ENCODE data around the gene RASGRF2.
A peak's percentile ranks its signal among the peaks of the same experiment; 100 is the strongest.

The RASGRF2 gene

GRCh38 chr5:81167544-81167943 lies 207.4 kb downstream of the RASGRF2 start:
- no peak for DNase-seq (ENCODE audit: low read depth in 2 of 2)

DNA sequence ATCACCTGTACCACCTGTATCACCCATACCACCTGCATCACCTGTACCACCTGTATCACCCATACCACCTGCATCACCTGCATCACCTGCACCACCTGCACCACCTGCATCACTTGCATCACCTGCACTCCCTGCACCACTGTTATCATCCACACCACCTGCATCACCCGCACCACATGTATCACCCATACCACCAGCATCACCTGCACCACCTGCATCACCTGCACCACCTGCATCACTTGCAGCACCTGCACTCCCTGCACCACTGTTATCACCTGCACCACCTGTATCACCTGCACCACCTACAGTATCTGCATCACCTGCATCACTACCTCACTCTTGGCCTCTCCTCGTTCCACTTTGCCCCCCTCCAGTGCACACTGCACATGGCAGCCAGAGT lies 209.8 kb downstream of the RASGRF2 start:
- no peak for DNase-seq (ENCODE audit: low read depth in 2 of 2)

DNA sequence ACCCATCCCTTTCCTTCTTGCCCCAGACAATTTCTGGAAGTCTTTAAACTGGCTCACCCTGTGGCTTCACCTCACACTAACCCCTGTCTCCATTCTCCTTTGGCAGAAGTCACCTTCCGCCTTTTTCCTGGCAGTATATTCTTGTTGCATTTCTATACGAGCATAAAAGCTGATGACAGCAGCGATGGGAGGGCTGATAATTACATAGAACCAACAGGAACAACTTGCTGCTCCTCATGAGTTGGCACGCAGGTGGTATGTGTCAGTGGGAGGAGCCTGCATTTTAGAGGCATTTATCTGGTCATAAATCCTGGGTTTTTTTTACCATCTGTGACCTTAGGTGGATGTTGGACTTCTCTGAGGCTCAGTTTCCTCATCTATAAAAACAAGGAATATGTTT lies 211.6 kb downstream of the RASGRF2 start:
- DNase-seq (ENCODE audit: low read depth in 2 of 2), result no peak

GRCh38 chr5:81172710-81173109 lies 212.5 kb downstream of the RASGRF2 start:
- DNase-seq (ENCODE audit: low read depth in 2 of 2), result no peak

- no peak for DNase-seq (ENCODE audit: low read depth in 2 of 2)
These were observed 216.9 kb downstream of the RASGRF2 start for GRCh38 chr5:81177061-81177460.

DNA sequence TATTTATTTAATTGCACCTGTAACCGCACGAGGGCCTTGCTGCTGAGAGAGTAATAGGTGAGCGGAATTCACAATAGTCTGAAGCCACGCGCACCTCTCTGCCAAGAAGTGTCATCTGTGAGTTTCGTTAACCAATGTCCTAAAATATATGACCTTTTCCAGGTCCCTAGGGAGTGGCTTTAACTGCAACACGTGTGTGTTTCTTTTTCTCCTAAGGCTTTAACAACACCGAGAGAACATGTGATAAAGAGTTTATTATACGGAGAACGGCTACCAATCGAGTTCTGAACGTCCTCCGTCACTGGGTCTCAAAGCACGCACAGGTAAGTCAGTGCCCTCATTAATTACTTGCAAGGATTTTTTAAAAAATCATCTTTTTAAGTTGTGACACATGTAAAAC lies 219.8 kb downstream of the RASGRF2 start:
- no peak for DNase-seq (ENCODE audit: low read depth in 2 of 2)

DNA sequence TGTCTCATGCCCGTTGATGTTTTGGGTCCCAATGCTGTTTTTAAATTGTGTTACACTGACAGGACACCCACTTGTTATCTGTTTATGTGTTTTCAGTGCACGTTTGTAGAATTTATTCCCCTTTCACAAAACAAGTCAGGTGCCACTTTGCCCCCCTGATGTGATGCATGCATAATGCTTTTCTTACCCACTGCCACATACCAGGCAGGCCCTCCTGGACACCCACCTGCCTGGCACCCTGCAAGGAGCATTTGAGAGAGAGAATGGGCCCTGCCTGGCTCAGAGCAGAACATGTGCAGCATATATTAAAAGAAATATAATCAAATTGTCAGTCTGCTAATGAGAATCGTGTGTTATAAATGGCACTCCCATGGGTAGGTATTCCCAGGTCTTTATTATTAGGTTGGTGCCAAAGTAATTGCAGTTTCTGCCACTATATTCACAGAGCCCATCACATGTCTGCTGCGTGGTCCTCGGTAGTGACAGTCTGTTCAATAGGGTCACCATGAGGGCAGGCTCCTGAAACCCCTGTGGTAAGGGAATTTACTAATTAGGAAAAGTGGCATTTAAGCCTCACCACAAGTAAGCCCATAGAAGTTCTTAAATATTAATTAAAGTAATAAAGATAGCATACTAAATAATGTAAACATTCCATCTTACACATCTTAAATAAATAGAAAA lies 220.8 kb downstream of the RASGRF2 start:
- no peak for DNase-seq (ENCODE audit: low read depth in 2 of 2)

DNA sequence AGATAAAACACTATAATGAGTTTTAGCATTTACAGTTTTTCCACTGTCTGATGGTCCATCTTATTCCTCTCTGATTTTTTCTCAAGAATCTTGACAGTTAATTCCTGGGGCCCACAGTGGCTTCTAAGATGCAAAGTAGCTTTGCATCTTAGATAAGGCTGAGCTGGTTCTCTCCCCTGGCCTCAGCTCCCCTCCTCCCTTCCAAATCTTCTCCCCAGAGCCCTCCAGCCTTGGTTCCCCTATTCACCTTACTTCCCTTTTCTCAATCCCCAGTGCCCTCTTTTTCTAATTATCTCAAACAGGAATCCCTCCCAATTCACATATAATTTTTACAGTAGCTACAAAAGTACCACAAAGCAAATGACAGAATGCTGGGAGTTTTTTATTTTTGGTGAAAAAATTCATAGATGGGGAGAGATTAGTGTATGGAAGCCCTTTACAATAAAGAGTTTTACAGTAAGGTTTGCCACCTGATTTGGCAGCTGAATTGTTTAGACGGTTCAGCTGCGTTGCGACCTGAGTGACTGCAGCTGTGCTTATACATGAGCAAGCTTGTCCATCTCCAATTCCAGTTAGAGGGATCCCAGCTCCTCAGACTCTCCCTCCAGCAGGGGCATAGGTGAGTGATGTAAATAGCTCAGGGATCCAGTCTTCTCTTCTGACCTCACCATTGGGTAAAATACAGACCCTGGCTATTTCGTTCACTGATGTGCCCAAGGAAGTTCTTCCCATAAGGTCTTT lies 221.6 kb downstream of the RASGRF2 start:
- no peak for DNase-seq (ENCODE audit: low read depth in 2 of 2)

GRCh38 chr5:81182396-81183390 lies 222.5 kb downstream of the RASGRF2 start:
- DNase-seq (ENCODE audit: low read depth in 2 of 2), result no peak

- DNase-seq (ENCODE audit: low read depth in 2 of 2), result no peak
These were observed 223.9 kb downstream of the RASGRF2 start for GRCh38 chr5:81183811-81184748.

- DNase-seq (ENCODE audit: low read depth in 2 of 2), result no peak
These were observed 224.6 kb downstream of the RASGRF2 start for GRCh38 chr5:81184749-81185110.

GRCh38 chr5:81187885-81188284 lies 227.7 kb downstream of the RASGRF2 start:
- DNase-seq (ENCODE audit: low read depth in 2 of 2), result no peak

DNA sequence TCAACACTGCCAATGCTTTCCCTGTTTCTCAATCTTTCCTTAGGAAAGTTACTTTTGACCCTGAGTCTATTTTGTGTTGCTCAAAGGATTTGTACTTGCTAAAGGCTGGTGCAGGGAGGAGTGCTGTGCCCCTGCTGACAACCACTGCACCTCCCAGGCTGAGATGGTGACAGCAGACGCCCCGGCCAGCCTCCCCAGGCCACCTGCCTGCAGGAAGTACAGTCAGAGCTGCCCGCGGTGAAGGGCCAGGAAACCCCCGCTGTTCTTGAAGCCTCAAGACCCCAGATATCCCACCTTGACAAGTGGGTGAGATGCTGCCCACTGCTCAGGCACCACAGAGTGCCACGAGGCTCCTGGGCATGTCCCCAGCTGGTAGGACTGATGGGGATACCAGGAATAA lies 228.8 kb downstream of the RASGRF2 start:
- no peak for DNase-seq (ENCODE audit: low read depth in 2 of 2)

DNA sequence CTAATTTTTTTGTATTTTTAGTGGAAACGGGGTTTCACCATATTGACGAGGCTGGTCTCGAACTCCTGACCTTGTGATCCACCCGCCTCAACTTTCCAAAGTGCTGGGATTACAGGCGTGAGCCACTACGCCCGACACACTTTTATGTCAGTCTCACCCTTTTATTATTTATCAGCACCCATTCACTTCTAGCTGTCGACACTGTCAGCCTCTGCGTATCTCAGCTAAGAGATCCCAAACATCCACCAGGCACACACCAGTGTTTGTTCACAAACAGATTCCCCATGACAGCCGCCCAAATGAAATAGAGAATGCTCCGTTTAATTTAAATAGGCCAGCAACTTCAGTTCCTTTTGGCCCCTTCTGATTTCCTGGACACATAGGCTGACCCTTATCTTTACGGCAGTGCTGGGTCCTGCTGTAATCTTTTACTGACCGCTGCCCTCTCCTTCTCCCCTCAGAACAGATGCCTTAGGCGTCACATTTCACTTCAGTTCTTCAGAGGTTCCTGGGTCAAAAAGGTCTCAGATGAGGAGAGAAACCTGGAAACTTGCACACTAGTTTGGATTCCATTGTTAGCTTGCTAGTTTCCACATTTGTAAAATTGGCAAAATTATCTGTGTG lies 229.8 kb downstream of the RASGRF2 start:
- DNase-seq (ENCODE audit: low read depth in 2 of 2), result no peak

- DNase-seq (ENCODE audit: low read depth in 2 of 2), result no peak
These were observed 231.7 kb downstream of the RASGRF2 start for GRCh38 chr5:81191726-81192372.

DNA sequence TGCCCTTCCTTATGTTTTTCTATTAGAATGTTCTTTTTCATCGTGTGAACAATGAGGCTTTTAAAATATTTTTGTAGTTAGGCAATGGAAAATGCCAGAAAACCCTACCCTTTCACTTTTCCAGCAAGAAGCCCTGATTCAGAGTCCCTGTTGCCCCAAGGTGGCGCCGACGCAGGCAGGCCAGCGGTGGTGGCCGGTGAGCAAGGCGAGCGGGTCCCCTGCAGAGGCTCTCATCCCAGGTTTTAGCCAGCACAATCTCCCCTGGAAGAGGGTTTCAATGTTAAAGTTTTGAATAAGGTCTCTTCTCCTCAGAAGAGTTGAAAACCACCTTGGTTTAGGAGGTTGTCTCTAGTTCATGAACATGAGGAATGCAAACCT lies 232.2 kb downstream of the RASGRF2 start:
- no peak for DNase-seq (ENCODE audit: low read depth in 2 of 2)

- DNase-seq (ENCODE audit: low read depth in 2 of 2), result peak; percentile 40 to 55
These were observed 234.6 kb downstream of the RASGRF2 start for GRCh38 chr5:81194633-81195334.

DNA sequence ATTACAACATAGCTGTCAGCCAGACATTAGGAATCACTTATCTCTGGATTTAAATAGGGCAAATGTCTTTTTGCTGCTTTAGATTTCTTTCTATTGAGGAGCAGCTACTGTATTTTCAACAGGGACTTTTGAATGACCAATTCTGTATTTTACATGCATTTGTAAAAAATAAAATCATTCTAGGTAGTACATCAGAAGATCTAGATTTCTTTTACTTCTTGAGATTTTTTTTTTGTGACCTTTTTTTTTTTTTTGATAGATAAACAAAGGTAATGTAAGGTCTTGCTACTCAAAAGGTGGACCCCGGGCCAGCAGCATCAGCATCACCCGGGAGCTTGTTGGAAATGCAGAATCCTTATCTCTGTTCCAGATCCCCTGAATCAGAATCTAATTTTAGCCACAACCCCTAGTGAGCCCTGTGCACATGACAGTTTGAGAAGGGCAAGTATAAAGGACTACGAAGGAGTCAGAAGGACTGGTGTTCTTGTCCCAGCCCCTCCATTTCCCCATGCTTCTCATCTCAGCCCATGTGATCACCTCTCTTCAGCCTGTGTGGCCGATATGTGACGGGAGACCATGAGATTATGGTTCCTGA lies 235.3 kb downstream of the RASGRF2 start:
- no peak for DNase-seq (ENCODE audit: low read depth in 2 of 2)

DNA sequence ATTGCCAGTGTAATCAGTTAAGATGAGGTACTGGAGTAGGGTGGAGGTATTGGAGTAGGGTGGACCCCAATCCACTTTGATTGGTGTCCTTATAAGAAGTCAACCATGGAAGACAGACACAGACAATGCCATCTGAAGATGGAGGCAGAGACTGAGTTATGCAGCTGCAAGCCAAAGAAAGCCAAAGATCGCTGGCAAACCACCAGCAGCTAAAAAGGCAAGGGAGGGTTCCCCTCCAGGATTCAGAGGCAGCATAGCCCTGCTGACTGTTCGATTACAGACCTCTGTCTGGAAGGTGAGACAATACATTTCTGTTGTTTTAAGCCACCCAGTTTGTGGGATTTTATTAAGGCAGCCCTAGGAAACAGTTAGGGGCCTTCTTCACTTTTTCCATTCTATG lies 242.5 kb downstream of the RASGRF2 start:
- no peak for DNase-seq (ENCODE audit: low read depth in 2 of 2)

All from activated CD8-positive, alpha-beta memory T cell treated with anti-CD3 and anti-CD28 coated beads for 4 hours (primary cell).